PC-9 (cell line): ENCODE data around the gene PIAS1.

ENCODE experiments used
- CTCF ChIP-seq: fragments of 200-600 bp; sonication (generic); conservative IDR thresholded peaks from 2 replicates; pipeline ENCODE4 v1.6.1; 2017; ENCODE audit warnings: mixed run types, antibody characterized with exemption, mild to moderate bottlenecking, moderate library complexity
- EZH2 ChIP-seq: fragments of 200-600 bp; sonication (generic); IDR thresholded peaks from 2 replicates; pipeline ENCODE4 v1.8.0; 2017; ENCODE audit warnings: antibody characterized with exemption, low read depth

DNA sequence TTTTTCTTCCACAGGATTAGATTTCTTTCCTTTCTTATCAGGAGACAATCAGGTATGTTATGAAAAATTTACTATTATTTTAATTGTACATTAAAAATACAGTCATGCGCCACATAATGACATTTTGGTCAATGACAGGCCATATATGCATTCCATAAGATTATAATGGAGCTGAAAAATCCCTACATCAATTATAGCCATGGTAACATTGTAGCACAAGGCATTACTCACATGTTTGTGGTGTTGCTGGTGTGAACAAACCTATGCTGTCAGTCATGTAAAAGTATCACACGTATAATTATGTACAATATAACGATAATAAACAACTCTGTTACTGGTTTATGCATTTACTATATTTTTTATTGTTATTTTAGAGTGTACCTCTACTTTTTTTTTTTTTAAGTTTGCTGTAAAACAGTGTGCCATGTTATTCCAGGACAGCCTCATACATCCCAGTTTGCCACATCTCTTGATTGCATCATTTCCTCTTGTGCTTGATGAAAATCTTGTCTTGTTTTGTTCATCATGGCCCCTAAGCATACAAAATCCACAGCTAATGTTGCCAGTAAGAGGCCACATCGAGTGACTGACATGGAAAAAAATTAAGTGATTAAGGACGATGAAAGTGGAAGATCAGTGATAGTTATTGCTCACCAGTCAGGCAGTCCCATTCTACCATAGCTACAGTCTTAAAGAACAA lies 129.7 kb downstream of the PIAS1 start:
- no peak for TF ChIP-seq CTCF
- no peak for TF ChIP-seq EZH2
